ENCODE data around the gene CASKIN2. TPM values are rescaled to one million over a fixed set of nuclear protein-coding genes. Genes with fewer than 3 reads are reported as not detected.
A peak's percentile ranks its signal among the peaks of the same experiment; 100 is the strongest.

CASKIN2 gene
- total RNA-seq, 1 donor from 2014 or later: 112 TPM

DNA sequence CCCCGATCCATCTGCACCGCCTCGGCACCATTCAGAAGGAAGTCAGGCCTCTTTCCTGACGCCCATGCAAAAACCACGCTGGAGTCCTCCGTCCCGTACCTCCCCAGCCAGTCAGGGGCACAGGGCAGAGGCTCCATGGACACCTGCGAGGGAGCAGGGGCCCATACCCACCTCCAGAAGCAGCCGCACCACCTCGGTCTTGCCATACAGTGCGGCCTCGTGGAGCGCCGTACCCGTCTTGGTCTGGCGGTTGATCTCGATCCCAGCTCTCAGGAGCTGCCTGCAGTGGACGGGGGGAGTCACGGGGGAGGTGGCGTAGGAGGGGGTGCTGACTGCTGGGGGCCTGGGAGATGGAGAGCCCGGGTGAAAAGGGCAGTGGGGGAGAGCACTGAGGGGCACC, 9.2 kb downstream of the CASKIN2 start:
- peaks cover 45 to 54% of the 10 kb centered on the region in 2 donors for H3K36me3 ChIP-seq
- H3K27ac ChIP-seq: no peak overlapping the region
- no peaks in the 10 kb centered on the region for H3K9me3 ChIP-seq
- no peaks in the 10 kb centered on the region for H3K27me3 ChIP-seq
- TF ChIP-seq, protein P1, sequence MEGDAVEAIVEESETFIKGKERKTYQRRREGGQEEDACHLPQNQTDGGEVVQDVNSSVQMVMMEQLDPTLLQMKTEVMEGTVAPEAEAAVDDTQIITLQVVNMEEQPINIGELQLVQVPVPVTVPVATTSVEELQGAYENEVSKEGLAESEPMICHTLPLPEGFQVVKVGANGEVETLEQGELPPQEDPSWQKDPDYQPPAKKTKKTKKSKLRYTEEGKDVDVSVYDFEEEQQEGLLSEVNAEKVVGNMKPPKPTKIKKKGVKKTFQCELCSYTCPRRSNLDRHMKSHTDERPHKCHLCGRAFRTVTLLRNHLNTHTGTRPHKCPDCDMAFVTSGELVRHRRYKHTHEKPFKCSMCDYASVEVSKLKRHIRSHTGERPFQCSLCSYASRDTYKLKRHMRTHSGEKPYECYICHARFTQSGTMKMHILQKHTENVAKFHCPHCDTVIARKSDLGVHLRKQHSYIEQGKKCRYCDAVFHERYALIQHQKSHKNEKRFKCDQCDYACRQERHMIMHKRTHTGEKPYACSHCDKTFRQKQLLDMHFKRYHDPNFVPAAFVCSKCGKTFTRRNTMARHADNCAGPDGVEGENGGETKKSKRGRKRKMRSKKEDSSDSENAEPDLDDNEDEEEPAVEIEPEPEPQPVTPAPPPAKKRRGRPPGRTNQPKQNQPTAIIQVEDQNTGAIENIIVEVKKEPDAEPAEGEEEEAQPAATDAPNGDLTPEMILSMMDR (IDR thresholded peaks at IDR 0.05): no peak
- intact Hi-C loops (cut with DNase I): no loop called here
- no peak overlapping the region for H3K4me3 ChIP-seq
- H3K4me1 ChIP-seq: peaks cover 2 to 32% of the 10 kb centered on the region in 2 donors
- no peak for DNase-seq (ENCODE audit: low spot score in 2 of 2)

DNA sequence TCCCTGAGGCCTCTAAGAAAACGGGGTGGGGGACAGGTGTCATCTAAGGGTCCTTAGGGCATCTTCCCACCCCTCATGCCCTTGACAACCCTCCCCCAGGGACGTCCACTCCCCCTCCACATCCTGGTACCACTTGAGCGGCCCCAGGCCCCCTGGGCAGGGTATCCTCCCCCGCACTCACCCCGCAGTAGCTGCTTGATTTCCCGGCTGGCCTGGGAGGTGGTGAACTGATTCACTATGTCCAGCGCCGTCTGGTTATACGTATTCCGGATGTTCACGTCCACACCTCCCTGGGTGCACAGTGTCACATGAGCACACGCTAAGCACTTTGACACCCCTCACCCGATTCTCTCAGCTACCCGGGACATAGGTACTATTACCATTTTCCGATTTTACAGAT, 9.7 kb downstream of the CASKIN2 start:
- TF ChIP-seq, protein P1 (IDR thresholded peaks at IDR 0.05): no peak
- peaks cover 2 to 30% of the 10 kb centered on the region in 2 donors for H3K4me1 ChIP-seq
- no peak for DNase-seq (ENCODE audit: low spot score in 2 of 2)
- no peaks in the 10 kb centered on the region for H3K27me3 ChIP-seq
- peaks cover 45 to 56% of the 10 kb centered on the region in 2 donors for H3K36me3 ChIP-seq
- no peaks in the 10 kb centered on the region for H3K9me3 ChIP-seq
- H3K4me3 ChIP-seq: no peak overlapping the region
- intact Hi-C loops (cut with DNase I): no loop called here
- no peak overlapping the region for H3K27ac ChIP-seq

DNA sequence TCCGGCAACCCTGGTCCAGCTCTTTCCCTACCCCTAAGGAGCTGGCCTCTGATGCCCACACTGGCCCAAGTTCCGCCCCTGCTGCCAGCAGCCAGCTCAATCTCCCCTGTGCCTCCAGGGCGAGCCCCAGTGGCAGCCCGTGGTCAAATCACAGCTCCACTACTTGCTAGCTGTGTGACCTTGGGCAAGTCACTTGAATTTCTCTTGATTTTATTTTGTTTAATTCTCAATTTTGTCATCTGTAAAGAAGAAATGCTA, 10.3 kb downstream of the CASKIN2 start:
- no peaks in the 10 kb centered on the region for H3K9me3 ChIP-seq
- H3K27me3 ChIP-seq: no peaks in the 10 kb centered on the region
- peaks cover 45 to 62% of the 10 kb centered on the region in 2 donors for H3K36me3 ChIP-seq
- no peak overlapping the region for H3K4me3 ChIP-seq
- peaks cover 2 to 25% of the 10 kb centered on the region in 2 donors for H3K4me1 ChIP-seq
- H3K27ac ChIP-seq: no peak overlapping the region
- TF ChIP-seq, protein P1 (IDR thresholded peaks at IDR 0.05): no peak
- DNase-seq (ENCODE audit: low spot score in 2 of 2): no peak
- intact Hi-C loops (cut with DNase I): no loop called here

DNA sequence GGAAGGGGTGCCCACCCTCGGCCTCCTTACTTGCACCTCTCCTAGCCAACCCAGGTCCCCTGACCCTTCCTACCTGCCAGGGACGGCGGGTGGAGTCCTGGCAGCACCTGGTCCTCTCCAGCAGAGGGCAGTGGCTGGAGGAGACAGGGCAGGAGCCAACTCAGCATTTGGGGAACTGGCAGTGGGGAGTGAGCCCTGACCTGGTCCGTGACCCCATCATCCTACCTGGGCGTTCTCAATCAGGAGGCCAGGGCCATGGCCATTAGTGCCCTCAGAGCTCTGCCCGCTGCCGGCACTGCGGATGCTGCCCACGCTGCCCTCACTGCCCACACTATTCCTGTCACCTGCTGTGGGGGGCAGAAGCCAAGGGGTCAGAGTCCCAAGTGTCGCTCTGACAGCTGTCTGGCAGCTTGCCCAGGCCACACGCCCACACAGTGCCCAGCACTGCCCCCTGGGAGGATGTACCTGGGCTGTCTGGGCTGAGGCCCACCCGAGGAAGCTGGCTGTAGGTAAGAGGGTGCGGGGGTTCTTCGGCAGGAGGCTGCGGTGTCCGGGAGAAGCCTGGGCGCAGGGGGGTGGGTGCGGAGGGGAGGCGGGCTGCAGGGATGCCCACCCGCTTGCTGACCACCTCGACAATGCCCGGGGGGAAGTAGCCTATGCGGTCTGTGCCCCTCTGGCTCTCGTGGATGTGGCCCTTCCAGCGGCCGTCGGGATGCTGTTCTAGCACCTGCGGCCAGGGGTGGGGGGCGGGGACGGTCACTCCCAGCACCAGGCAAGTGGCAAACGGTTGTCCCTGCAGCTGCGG, 10.8 kb downstream of the CASKIN2 start:
- H3K4me3 ChIP-seq: no peak overlapping the region
- H3K27me3 ChIP-seq: no peaks in the 10 kb centered on the region
- peaks cover 2 to 20% of the 10 kb centered on the region in 2 donors for H3K4me1 ChIP-seq
- H3K36me3 ChIP-seq: peaks cover 45 to 66% of the 10 kb centered on the region in 2 donors
- intact Hi-C loops (cut with DNase I): loop anchor here (5.0 kb wide), 1 partner anchor 47 kb away; the partner anchor contains the start of gene TMEM94
- no peak overlapping the region for H3K27ac ChIP-seq
- no peaks in the 10 kb centered on the region for H3K9me3 ChIP-seq
- no peak for DNase-seq (ENCODE audit: low spot score in 2 of 2)
- TF ChIP-seq, protein P1 (IDR thresholded peaks at IDR 0.05): peak in 1 of 3 experiments; percentile 50

DNA sequence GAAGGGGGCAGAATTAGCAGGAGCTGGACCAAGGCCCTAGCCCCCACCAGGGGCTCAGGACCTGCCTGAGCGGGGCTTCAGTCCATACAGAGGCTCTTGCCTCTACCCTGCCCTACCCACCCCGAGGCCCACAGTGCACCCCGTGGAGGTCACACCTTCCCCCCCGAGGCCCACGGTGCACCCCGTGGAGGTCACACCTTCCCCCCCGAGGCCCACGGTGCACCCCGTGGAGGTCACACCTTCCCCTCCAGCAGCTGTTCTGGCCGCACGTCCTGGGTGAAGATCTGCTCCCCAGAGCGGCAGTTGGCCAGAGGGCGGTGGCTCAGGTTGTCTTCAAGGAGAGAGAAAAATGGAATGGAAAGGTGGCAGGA, 11.4 kb downstream of the CASKIN2 start:
- Histone ChIP-seq H3K27ac (no peak overlapping the region), H3K36me3 (peaks cover 48 to 71% of the 10 kb centered on the region in 2 donors)

More for the DNA sequence above, 11.4 kb downstream of the CASKIN2 start:
- no peak for DNase-seq (ENCODE audit: low spot score in 2 of 2)
- H3K4me1 ChIP-seq: peaks cover 2 to 16% of the 10 kb centered on the region in 2 donors
- intact Hi-C loops (cut with DNase I): loop anchor here (5.0 kb wide), 1 partner anchor 47 kb away; the partner anchor contains the start of gene TMEM94
- TF ChIP-seq, protein P1 (IDR thresholded peaks at IDR 0.05): no peak
- H3K4me3 ChIP-seq: no peak overlapping the region
- no peaks in the 10 kb centered on the region for H3K27me3 ChIP-seq
- H3K9me3 ChIP-seq: no peaks in the 10 kb centered on the region

Measured in ascending aorta (tissue), 2 donors.